IPS DF 6.9 (cell line): ENCODE measurements around the gene BIRC2.
"Not testable (repeated sequence)": the region's sequence is repeated elsewhere in the genome, so short reads cannot be mapped to it uniquely, and the experiment has no call there.

Experiments used
- DNase-seq: peaks from one replicate; pipeline ENCODE4 v3.0.0-alpha.2; 2013; ENCODE audit warnings: low read depth, low spot score
- H3K27ac ChIP-seq: one replicate; pipeline ENCODE4 v1.5.1; 2013; ENCODE audit warnings: low read length, control low read depth
- H3K27me3 ChIP-seq: 2 replicates; pipeline ENCODE4 v1.6.1; 2013; ENCODE audit warnings: mild to moderate bottlenecking, low read length; ENCODE audit not compliant: control insufficient read depth, insufficient read depth
- H3K36me3 ChIP-seq: 2 replicates; pipeline ENCODE4 v1.6.1; 2013; ENCODE audit warnings: low read length; ENCODE audit not compliant: control insufficient read depth, insufficient read depth
- H3K4me1 ChIP-seq: 2 replicates; pipeline ENCODE4 v1.6.1; 2013; ENCODE audit warnings: low read length; ENCODE audit not compliant: control insufficient read depth, insufficient read depth
- H3K4me3 ChIP-seq: 2 replicates; pipeline ENCODE4 v1.5.1; 2013; ENCODE audit warnings: mild to moderate bottlenecking, low read length
- H3K9me3 ChIP-seq: 2 replicates; pipeline ENCODE4 v1.6.1; 2013; ENCODE audit warnings: low read length, inconsistent platforms; ENCODE audit not compliant: control insufficient read depth, insufficient read depth
- WGBS: extraction: QIAGEN DNeasy Blood & Tissue Kit; methylation state at CpG from one replicate; pipeline ENCODE4 v1.1.7; 2013; ENCODE audit warnings: mixed read lengths, missing lambda C conversion rate; ENCODE audit not compliant: insufficient read length, insufficient coverage; 5-methylcytosine and 5-hydroxymethylcytosine counted together

The BIRC2 gene

GRCh38 chr11:102322560-102322959 lies 24.5 kb upstream of the BIRC2 start:
- DNase-seq: no peak
- no peaks in the 10 kb centered on the region for H3K4me1 ChIP-seq
- no peaks in the 10 kb centered on the region for H3K36me3 ChIP-seq
- H3K4me3 ChIP-seq: no peak overlapping the region
- H3K27ac ChIP-seq: no peak overlapping the region
- H3K27me3 ChIP-seq: no peaks in the 10 kb centered on the region
- no CpG with 5 or more reads among the region's 2 CpGs for WGBS
- H3K9me3 ChIP-seq: no peaks in the 10 kb centered on the region

DNA sequence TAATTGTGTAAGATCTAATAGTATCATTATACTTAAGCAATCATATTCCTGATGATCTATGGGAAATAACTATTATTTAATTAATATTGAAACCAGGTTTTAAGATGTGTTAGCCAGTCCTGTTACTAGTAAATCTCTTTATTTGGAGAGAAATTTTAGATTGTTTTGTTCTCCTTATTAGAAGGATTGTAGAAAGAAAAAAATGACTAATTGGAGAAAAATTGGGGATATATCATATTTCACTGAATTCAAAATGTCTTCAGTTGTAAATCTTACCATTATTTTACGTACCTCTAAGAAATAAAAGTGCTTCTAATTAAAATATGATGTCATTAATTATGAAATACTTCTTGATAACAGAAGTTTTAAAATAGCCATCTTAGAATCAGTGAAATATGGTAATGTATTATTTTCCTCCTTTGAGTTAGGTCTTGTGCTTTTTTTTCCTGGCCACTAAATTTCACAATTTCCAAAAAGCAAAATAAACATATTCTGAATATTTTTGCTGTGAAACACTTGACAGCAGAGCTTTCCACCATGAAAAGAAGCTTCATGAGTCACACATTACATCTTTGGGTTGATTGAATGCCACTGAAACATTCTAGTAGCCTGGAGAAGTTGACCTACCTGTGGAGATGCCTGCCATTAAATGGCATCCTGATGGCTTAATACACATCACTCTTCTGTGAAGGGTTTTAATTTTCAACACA lies 23.3 kb upstream of the BIRC2 start:
- H3K4me3 ChIP-seq: no peak overlapping the region
- no peaks in the 10 kb centered on the region for H3K36me3 ChIP-seq
- H3K4me1 ChIP-seq: no peaks in the 10 kb centered on the region
- no peak for DNase-seq
- no peak overlapping the region for H3K27ac ChIP-seq
- H3K27me3 ChIP-seq: no peaks in the 10 kb centered on the region
- no CpG with 5 or more reads among the region's 1 CpG for WGBS
- H3K9me3 ChIP-seq: no peaks in the 10 kb centered on the region

- no peaks in the 10 kb centered on the region for H3K4me1 ChIP-seq
- no peak for DNase-seq
- no peak overlapping the region for H3K4me3 ChIP-seq
- WGBS: no CpG with 5 or more reads among the region's 3 CpGs
- H3K9me3 ChIP-seq: no peaks in the 10 kb centered on the region
- H3K36me3 ChIP-seq: no peaks in the 10 kb centered on the region
- no peak overlapping the region for H3K27ac ChIP-seq
- no peaks in the 10 kb centered on the region for H3K27me3 ChIP-seq
These were observed 21.9 kb upstream of the BIRC2 start for GRCh38 chr11:102325088-102325487.

- no CpG with 5 or more reads among the region's 1 CpG for WGBS
These were observed 18.3 kb upstream of the BIRC2 start for GRCh38 chr11:102328748-102329147.

GRCh38 chr11:102330231-102330630 lies 16.8 kb upstream of the BIRC2 start:
- H3K4me1 ChIP-seq: no peaks in the 10 kb centered on the region
- no peak overlapping the region for H3K4me3 ChIP-seq
- no peak overlapping the region for H3K27ac ChIP-seq
- DNase-seq: no peak
- no peaks in the 10 kb centered on the region for H3K9me3 ChIP-seq
- no peaks in the 10 kb centered on the region for H3K36me3 ChIP-seq
- H3K27me3 ChIP-seq: no peaks in the 10 kb centered on the region

More at GRCh38 chr11:102328748-102329147, 18.3 kb upstream of the BIRC2 start:
- no peak for DNase-seq
- Histone ChIP-seq H3K27ac (no peak overlapping the region), H3K27me3 (no peaks in the 10 kb centered on the region), H3K4me3 (no peak overlapping the region), H3K4me1 (no peaks in the 10 kb centered on the region), H3K36me3 (no peaks in the 10 kb centered on the region), H3K9me3 (no peaks in the 10 kb centered on the region)

DNA sequence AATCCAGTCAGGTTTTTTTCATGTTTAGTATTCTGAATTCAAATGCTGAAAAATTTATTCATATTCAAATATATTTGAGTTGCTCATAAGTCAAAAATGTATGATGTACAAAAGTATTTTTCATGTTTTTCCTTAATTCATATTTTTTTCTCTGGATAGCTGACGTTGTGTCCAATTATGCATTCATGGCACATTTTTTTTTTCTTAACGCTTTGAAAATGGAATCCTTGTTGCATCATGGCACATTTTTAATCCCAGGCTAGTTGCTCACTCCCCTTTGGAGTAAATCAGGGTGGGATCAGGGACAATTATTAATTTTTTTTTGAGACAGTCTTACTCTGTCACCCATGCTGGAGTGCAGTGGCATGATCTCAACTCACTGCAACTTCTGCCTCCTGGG lies 15.7 kb upstream of the BIRC2 start:
- no peaks in the 10 kb centered on the region for H3K27me3 ChIP-seq
- H3K4me1 ChIP-seq: no peaks in the 10 kb centered on the region
- no peak overlapping the region for H3K27ac ChIP-seq
- H3K36me3 ChIP-seq: no peaks in the 10 kb centered on the region
- H3K4me3 ChIP-seq: no peak overlapping the region
- no CpG with 5 or more reads among the region's 2 CpGs for WGBS
- no peaks in the 10 kb centered on the region for H3K9me3 ChIP-seq
- no peak for DNase-seq

DNA sequence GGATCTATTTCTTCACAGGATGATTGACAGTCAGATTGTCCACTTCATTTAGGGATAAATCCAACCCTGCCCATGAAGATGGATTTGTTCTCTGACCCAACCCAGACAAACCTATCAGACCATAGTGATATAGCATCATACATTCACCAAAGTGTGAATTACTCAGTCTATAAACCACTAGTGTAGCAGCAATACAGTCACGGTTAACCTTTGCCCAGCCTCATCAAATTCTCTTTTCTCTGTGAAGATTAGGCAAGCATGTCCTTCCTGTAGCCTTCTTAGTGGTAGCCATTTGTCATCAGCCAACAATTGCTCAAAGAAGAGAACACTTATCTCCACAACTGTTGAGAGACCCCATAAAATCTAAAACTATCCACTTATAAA lies 14.4 kb upstream of the BIRC2 start:
- Histone ChIP-seq H3K36me3 (no peaks in the 10 kb centered on the region), H3K27me3 (no peaks in the 10 kb centered on the region), H3K4me1 (no peaks in the 10 kb centered on the region), H3K9me3 (no peaks in the 10 kb centered on the region), H3K27ac (no peak overlapping the region), H3K4me3 (no peak overlapping the region)
- no peak for DNase-seq
- no CpG with 5 or more reads among the region's 1 CpG for WGBS

- Histone ChIP-seq H3K27me3 (no peaks in the 10 kb centered on the region), H3K27ac (no peak overlapping the region), H3K9me3 (no peaks in the 10 kb centered on the region), H3K4me1 (no peaks in the 10 kb centered on the region), H3K36me3 (no peaks in the 10 kb centered on the region), H3K4me3 (no peak overlapping the region)
- no peak for DNase-seq
These were observed 8.5 kb upstream of the BIRC2 start for GRCh38 chr11:102338479-102339010.

DNA sequence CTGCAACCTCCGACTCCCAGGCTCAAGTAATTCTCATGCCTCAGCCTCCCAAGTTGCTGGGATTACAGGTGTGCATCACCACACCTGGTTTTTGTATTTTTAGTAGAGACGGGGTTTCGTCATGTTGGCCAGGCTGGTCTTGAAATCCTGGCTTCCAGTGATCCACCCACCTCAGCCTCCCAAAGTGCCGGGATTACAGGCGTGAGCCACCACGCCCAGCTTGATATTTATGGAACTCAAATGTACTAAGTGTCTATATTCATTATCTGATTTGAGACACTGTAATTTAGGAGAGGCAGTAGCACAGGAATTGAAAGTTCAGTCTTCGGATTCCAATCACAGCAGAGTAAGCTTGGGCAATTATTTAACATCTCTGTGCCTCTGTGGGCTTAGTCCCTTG lies 5.7 kb upstream of the BIRC2 start:
- not testable (repeated sequence) for H3K27me3 ChIP-seq, H3K36me3 ChIP-seq, H3K9me3 ChIP-seq, DNase-seq, H3K4me3 ChIP-seq, H3K4me1 ChIP-seq, H3K27ac ChIP-seq
- WGBS: no CpG with 5 or more reads among the region's 7 CpGs

- no peaks in the 10 kb centered on the region for H3K9me3 ChIP-seq
- no peak overlapping the region for H3K4me3 ChIP-seq
- WGBS: no CpG with 5 or more reads among the region's 1 CpG
- no peak overlapping the region for H3K27ac ChIP-seq
- H3K4me1 ChIP-seq: peaks cover 1% of the 10 kb centered on the region; the same call in 1 of the 2 replicates
- no peaks in the 10 kb centered on the region for H3K36me3 ChIP-seq
- H3K27me3 ChIP-seq: no peaks in the 10 kb centered on the region
- peak; percentile 89 for DNase-seq
These were observed 5.1 kb upstream of the BIRC2 start for GRCh38 chr11:102341844-102342318.

DNA sequence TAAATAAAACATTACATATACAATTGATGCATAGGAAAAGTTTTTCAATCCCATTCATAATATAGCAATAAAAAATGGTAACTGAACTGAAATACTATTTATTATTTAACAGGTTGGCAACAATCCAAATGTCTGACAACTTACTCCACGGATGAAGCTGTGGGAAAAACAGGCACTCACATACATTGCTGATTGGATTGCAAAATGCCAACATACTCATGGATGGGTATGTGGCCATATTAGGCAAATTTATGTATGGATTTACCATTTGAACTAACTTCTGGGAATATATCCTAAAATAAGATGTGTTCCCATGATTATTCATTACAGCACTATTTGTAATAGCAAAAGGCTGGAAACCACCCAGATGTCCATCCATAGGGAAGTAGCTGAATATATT lies 3.2 kb upstream of the BIRC2 start:
- no peaks in the 10 kb centered on the region for H3K9me3 ChIP-seq
- H3K27me3 ChIP-seq: no peaks in the 10 kb centered on the region
- no peak overlapping the region for H3K4me3 ChIP-seq
- H3K4me1 ChIP-seq: peaks cover 1% of the 10 kb centered on the region; the same call in 1 of the 2 replicates
- WGBS: no CpG with 5 or more reads among the region's 1 CpG
- H3K36me3 ChIP-seq: no peaks in the 10 kb centered on the region
- H3K27ac ChIP-seq: no peak overlapping the region
- DNase-seq: no peak
